Medulla oblongata (tissue), 1 donor: ENCODE results near the gene OGDHL.

Experiments used
- DNase-seq: peaks from one replicate; pipeline ENCODE4 v3.0.0-alpha.2; 2015; ENCODE audit errors: extremely low spot score

The OGDHL gene

DNA sequence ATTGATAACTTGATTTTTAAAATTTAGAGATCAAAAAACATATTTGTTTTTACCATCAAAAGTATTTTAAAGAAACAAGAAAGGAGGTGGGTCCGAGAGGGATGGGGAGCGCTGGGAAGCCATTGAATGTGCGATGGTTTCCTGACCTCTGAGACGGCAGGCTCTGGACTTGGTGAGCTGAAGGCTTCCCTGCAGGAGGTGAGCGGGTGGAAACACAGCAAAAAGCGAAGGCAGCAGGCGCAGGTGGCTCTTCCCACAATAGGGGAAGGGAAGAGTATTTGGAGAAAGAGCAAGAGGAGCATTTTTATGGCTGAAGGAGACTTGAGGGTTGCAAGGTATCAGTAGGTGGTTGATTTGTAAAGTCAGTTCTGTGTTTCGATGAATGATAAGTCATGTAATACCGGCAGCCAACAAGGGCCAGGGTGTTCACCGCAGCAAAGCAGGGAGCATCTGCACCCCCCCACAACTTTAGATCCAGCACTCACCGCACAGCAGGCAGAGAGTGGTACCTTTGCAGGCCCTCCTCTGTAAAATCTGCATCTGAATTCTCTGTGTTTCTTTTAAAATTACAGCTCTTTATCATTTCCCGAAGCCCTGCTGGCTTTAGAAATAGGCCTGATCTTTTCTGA, 72.1 kb downstream of the OGDHL start:
- DNase-seq = no peak

DNA sequence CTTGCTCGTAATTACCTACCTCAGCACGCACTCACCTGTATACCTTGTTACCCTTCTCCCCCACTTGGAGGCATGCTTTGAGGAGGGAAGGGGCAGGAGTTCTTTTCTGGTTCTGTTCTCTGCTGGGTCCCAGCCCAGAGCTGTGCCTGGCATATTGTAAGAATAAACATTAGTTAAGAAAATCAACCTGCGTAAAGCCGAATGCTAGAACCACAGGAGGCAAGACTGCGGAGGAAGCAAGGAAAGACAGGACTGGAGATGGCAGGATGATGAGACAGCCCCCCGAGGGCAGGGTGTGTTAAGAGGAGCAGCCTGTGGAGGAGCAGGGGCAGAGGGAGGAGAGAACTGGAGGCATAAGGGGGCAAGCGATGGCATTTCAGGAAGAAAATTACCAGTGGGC, 73.2 kb downstream of the OGDHL start:
- DNase-seq = no peak

DNA sequence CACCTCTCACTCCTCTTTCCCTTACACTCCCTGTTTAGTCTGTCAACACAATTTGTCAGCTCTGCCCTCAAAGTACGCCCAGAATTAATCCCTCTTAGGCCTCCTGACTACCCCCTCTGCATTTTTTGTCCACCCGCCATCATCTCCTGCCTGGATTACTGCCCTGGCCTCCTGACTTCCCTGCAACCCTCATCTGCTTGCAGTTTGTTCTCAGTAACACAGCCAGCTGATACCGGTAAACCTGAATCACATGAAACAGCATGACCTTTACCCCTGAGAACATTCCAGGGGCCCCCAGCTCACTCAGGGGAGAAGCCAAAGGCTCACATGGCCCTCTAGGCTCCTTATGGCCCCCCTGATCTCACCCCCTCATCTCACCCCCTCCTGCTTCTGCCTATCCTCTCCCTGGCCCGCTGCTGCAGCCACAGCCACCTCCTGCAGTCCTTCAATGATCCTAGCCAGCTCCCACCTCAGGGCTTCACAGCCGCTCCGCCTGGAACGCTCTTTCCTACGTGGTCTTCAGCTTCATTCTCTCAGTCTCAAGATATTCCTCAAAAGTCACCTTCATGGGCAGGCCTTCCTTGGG, 73.8 kb downstream of the OGDHL start:
- no peak for DNase-seq

DNA sequence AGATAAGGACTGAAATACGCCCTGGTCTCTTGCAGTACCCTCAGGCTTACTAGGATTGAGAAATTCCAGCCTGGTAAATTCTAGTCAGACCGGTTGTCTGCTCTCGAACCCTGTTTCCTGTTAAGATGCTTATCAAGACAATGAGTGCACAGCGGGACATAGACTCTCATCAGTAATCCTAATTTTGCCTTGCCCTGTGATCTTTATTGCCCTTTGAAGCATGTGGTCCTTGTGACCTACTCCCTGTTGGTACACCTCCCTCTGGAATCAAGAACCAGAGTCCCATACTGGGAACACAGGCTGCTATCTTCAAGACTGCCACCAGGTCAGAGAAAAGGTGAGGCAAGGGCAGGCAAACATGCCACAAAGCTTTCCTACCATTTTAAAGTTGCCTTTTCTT, 75.5 kb downstream of the OGDHL start:
- DNase-seq = no peak
